HG02588 (cell line): ENCODE results near the gene LCE1E.

Experiments used
- ATAC-seq: cut with Tn5 transposase; IDR thresholded peaks from one replicate; pipeline ENCODE4 v1.9.1; 2021; ENCODE audit warnings: mild to moderate bottlenecking, moderate library complexity; ENCODE audit not compliant: unreplicated experiment

Gene LCE1E, protein sequence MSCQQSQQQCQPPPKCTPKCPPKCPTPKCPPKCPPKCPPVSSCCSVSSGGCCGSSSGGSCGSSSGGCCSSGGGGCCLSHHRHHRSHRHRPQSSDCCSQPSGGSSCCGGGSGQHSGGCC

GRCh38 chr1:152786077-152786476 is at the start of gene LCE1E:
Gene LCE1E, plus strand, starts transcription at chr1:152786257. Its CDS starts 1,043 bp downstream, at chr1:152787300.
- ATAC-seq, result no peak

- ATAC-seq, result no peak
Measured at GRCh38 chr1:152737997-152738396, 48.1 kb upstream of the LCE1E start.

DNA sequence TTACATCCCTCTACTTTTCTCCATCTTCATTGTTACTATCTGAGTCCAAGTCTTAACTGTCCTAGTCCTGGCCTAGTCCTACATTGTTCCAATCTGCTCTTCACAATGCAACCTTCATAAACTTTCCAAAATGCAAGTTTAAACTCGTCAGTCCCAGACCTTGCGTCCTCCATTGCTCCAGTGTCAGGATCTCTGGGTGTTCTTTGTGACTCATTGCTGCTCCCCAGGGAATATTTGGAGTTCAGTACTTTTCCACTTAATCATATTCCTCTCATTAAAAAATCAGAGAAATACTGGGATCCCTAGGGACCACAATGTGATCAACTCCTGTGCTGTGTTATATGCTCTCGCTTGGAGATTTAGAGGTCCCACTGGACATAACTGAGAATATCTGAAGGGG is 46.2 kb upstream of the LCE1E start:
- no peak for ATAC-seq

DNA sequence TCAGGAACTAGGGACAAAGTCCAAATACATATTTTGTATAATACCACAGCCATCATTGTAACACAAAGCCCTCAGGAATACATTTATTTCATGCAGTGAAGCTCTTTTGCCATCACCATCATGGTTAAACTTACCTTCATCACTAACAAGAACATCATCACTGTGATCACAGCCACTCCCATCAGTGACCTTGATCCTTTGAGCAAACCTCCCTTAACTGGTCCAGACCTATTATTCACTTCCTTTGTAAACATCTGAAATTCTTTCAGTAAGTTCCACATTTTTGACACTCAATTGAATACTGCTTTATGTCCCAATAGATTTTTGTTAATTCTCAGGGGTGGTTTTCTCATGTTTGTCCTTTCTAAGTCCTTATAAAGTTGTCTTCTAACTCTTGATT is 44.4 kb upstream of the LCE1E start:
- ATAC-seq, result no peak

DNA sequence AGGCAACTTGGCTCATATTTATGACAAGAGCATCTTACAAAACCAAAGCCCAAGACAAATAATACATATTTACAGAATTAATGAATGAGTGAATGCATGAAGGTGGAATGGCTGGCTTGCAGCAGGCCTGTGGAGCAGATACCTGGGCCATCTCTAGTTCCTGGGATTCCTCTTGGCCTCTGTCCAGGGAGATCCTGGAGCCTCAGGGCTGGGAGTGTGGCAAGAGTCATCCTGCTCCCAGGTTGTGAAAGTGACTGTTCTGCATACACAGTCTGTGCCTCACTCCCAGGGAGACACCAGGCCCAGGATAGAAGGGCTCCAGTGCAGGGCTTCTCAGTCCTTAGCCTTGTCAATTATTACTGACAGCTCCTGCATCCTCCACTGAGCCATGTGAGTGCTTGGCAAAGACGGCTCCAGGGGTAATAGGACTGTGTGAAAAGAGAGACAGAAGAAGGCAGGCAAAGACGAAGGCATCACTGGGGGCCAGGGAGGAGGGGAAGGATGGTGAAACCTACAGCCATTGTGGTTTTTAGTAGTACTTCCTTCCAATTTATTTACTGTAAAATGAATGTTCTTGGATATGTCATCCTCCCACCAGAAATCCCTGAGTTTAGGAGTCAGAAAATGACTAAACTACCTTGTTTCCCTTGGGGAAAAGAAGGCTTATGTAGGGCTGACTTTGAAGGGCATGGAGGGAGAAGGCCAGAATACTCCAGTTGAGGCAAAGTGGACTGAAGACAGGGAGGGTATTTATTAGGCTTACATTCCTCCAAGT is 42.5 kb upstream of the LCE1E start:
- no peak for ATAC-seq

DNA sequence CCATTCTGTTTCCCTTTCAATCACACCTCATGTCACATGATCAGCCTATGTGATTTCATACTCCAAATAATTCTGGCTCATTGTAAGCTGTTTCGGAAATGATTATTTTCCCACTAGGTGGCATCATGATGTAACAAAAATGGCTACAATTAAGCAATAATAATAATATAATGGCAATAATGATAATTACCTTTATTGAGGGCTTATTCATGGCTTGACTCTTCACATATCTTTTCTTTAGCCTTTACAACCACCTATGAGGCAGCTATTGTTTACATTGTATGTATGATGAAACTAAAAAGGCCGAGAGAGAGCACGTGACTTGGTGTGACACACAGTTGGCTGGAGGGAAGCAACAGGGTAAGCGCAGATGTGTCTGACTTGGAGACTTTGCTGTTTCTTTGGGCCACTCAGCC is 40.8 kb upstream of the LCE1E start:
- ATAC-seq, result no peak

DNA sequence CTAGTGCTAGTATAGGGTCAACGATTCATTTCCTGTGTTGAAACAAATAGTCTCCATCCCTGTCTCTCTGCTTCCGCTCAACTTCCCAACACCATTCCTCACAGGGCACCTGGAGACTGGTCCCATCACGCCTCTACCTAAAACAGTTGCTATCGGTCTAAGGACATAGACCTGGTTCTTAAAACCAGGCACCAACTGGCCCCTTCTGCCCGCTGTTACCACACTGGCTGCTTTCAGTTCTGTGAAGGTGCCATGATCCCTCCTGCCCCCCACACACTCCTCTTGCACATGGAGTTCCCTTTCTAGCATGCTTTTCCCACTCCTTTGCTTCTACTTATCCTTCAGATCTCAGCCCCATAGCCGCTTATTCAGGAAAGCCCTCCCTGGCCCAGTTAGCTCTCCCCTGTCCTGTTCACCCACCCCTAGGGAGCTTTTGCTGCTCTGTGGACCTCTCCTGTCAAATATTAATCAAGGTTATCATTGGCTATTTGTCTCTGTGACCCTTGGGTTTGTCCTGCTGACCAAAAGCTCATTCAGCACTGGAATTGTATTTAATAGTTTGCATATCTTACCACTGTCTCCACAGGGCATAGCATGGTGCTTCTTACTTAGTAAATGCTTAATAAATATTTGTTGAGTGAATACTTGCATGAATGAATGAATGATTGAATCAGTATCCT is 40.2 kb upstream of the LCE1E start:
- no peak for ATAC-seq

GRCh38 chr1:152747831-152748230 is 38.2 kb upstream of the LCE1E start:
- no peak for ATAC-seq

GRCh38 chr1:152752225-152752624 is 33.8 kb upstream of the LCE1E start:
- no peak for ATAC-seq

GRCh38 chr1:152753586-152753985 is 32.5 kb upstream of the LCE1E start:
- ATAC-seq, result no peak

DNA sequence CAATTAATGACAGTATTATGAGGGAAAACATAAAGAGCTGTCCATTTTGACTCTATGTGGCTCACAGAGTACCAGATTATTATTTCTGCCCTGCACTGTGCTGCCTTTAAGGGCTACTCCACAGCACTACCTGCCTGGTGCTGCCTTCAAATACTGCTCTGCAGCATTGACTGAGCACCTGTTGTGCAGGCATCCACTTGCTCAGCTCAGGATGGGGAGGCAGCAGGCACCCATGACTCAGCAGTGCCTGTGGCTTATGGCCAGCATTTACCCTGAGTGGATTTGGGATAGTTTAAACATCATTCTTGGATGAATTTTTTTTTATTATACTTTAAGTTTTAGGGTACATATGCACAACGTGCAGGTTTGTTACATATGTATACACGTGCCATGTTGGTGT is 29.2 kb upstream of the LCE1E start:
- no peak for ATAC-seq

- ATAC-seq, result no peak
Measured at GRCh38 chr1:152757747-152758146, 28.3 kb upstream of the LCE1E start, which contains the start of gene KPRP. Gene KPRP, plus strand, starts transcription at chr1:152758025. Its CDS starts 1,564 bp downstream, at chr1:152759589.

- ATAC-seq, result no peak
Measured at GRCh38 chr1:152758636-152759035, 27.4 kb upstream of the LCE1E start.

DNA sequence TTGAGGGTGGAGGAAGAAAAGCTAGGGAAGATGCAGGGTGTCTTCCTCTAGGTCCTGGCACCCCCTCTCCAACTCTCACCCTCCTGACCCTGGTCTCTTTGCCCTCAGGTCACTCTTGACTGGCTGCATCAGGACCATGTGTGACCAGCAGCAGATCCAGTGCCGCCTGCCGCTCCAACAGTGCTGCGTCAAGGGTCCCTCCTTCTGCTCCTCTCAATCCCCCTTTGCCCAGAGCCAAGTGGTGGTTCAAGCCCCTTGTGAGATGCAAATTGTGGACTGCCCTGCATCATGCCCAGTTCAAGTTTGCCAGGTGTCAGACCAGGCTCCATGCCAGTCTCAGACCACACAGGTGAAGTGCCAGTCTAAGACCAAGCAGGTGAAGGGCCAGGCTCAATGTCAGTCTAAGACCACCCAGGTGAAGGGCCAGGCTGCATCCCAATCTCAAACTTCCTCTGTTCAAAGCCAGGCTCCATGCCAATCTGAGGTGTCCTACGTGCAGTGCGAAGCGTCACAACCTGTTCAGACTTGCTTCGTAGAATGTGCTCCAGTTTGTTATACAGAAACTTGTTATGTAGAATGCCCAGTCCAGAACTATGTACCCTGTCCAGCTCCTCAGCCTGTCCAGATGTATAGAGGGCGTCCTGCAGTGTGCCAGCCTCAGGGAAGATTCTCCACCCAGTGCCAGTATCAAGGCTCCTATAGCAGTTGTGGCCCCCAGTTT is 26.4 kb upstream of the LCE1E start:
- ATAC-seq, result no peak

- ATAC-seq, result no peak
Measured at GRCh38 chr1:152760551-152761190, 25.4 kb upstream of the LCE1E start.

- ATAC-seq, result no peak
Measured at GRCh38 chr1:152761609-152762213, 24.3 kb upstream of the LCE1E start.

DNA sequence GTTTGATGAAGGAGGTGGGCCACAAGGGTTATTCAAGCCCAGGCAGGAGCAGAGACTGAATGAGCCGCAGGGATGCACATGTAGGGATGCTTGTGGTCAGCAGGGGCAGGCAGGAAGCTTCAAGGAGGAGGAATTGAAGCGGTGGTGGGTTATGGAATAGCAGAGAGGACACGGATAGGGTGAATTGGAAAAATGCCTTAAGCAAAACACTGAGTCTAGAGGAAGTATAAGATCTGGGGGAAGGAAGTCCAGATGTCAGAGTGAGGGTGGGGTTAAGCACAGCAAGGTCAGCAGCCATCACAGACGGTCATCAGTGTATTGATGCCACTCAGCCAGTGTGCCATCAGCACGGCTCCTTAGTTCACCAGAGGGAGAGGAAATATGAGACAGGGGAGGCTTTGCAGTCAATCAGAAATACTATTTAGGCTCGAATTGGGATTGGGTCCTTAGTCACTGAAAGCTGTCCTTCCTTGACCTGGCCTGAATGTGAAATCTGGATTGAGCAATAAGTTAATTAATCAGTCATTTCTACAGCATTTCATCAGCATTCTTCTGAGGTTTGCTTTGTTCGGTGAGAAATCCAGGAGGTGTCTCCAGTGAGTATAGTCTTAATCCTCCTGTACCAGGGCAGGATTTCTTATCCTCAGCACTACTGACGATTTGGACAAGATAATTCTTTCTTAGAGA is 17.1 kb upstream of the LCE1E start:
- no peak for ATAC-seq

GRCh38 chr1:152770411-152770810 is 15.6 kb upstream of the LCE1E start:
- no peak for ATAC-seq

GRCh38 chr1:152774875-152775274 is 11.2 kb upstream of the LCE1E start, which contains the start of gene LCE1F:
Gene LCE1F, plus strand, starts transcription at chr1:152775140. Its CDS starts 1,232 bp downstream, at chr1:152776372.
- no peak for ATAC-seq

- no peak for ATAC-seq
Measured at GRCh38 chr1:152776361-152776760, 9.7 kb upstream of the LCE1E start.
